ENCODE data around the gene KLHL41.

- no peak for TF ChIP-seq CTCF (IDR thresholded peaks at IDR 0.05; ENCODE audit: borderline replicate concordance, extremely low read depth, low read length, poor library complexity, severe bottlenecking)
- no peak for TF ChIP-seq EZH2 (IDR thresholded peaks at IDR 0.05; ENCODE audit: borderline replicate concordance, low read depth, low read length, severe bottlenecking)
Observed at GRCh38 chr2:169486487-169486886, 23.0 kb upstream of the KLHL41 start.
